Measurements from ENCODE around the gene BNIP3.

BNIP3 gene

GRCh38 chr10:132003282-132003924 is 21.7 kb upstream of the BNIP3 start:
- TF ChIP-seq, protein P1, sequence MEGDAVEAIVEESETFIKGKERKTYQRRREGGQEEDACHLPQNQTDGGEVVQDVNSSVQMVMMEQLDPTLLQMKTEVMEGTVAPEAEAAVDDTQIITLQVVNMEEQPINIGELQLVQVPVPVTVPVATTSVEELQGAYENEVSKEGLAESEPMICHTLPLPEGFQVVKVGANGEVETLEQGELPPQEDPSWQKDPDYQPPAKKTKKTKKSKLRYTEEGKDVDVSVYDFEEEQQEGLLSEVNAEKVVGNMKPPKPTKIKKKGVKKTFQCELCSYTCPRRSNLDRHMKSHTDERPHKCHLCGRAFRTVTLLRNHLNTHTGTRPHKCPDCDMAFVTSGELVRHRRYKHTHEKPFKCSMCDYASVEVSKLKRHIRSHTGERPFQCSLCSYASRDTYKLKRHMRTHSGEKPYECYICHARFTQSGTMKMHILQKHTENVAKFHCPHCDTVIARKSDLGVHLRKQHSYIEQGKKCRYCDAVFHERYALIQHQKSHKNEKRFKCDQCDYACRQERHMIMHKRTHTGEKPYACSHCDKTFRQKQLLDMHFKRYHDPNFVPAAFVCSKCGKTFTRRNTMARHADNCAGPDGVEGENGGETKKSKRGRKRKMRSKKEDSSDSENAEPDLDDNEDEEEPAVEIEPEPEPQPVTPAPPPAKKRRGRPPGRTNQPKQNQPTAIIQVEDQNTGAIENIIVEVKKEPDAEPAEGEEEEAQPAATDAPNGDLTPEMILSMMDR (conservative IDR thresholded peaks at IDR 0.05), result no peak
- no peak for TF ChIP-seq ZFX (IDR thresholded peaks at IDR 0.05)
- no peak overlapping the region for H3K27ac ChIP-seq

DNA sequence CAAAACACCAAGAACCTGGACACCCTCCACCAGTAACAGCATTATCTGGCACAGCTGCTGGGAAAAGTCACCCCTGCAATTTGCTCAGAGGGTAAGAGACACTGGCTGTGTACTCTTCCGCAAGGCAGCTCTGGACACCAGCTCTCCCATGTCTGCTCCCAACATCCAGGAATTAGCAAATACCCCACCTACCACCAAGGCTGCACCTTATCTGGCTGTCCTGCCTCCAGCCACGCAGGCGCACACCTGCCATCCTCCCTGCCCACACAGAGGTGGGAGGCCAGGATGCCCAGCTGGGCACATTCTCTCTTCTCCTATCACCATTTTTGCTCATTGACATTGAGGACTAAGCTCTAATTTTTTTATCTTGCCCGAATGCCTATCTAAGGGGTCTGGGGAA is 20.3 kb upstream of the BNIP3 start:
- TF ChIP-seq, protein P1 (conservative IDR thresholded peaks at IDR 0.05), result no peak
- TF ChIP-seq ZFX (IDR thresholded peaks at IDR 0.05), result no peak

GRCh38 chr10:132001238-132001972 is 19.7 kb upstream of the BNIP3 start:
- peak overlapping the region; percentile 55 for H3K27ac ChIP-seq
- TF ChIP-seq ZFX (IDR thresholded peaks at IDR 0.05), result no peak
- TF ChIP-seq, protein P1 (conservative IDR thresholded peaks at IDR 0.05), result peak; percentile 54

More for the DNA sequence above, 20.3 kb upstream of the BNIP3 start:
- H3K27ac ChIP-seq, result peak overlapping the region; percentile 55

- H3K27ac ChIP-seq, result peak overlapping the region; percentile 82
- TF ChIP-seq, protein P1 (conservative IDR thresholded peaks at IDR 0.05), result no peak
- TF ChIP-seq ZFX (IDR thresholded peaks at IDR 0.05), result no peak
Measured at GRCh38 chr10:131998845-131999681, 17.3 kb upstream of the BNIP3 start.

DNA sequence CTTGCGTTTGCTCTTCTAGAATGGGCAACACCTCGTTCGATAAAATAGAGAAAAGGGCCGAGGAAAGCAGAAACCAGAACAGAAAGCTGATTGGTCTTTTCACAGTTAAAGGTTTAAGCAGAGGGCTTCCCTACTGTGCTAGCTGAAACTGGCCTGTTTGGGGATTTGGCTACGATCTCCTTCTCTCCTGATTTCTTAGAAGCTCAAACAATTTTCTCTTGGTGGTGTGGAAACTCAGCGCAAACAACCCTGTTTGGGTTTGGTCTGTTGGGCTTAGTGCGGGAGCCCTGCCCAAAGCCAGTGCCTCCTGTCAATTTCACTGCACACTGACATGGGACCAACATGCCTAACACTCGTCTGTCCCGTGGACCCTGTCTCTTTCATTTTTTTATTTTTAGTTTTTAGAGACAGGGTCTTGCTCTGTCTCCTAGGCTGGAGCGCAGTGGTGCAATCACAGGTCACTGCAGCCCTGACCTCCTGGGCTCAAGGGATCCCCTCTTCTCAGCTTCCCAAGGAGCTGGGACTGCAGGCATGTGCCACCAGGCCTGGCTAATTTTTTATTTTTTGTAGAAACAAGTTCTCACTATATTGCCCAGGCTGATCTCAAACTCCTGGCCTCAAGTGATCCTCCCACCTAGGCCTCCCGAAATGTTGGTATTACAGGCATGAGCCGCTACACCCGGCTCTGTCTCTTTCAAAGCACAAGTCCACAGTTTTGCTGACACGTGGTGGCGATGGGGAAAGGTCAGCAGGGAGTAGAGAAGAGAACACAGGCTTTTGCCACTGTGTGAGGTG is 16.5 kb upstream of the BNIP3 start:
- TF ChIP-seq, protein P1 (conservative IDR thresholded peaks at IDR 0.05), result no peak
- 0 out of 2 replicates have a peak, but pooled peaks have one; percentile 27 for TF ChIP-seq ZFX (IDR thresholded peaks at IDR 0.05)
- H3K27ac ChIP-seq, result peak overlapping the region; percentile 82

DNA sequence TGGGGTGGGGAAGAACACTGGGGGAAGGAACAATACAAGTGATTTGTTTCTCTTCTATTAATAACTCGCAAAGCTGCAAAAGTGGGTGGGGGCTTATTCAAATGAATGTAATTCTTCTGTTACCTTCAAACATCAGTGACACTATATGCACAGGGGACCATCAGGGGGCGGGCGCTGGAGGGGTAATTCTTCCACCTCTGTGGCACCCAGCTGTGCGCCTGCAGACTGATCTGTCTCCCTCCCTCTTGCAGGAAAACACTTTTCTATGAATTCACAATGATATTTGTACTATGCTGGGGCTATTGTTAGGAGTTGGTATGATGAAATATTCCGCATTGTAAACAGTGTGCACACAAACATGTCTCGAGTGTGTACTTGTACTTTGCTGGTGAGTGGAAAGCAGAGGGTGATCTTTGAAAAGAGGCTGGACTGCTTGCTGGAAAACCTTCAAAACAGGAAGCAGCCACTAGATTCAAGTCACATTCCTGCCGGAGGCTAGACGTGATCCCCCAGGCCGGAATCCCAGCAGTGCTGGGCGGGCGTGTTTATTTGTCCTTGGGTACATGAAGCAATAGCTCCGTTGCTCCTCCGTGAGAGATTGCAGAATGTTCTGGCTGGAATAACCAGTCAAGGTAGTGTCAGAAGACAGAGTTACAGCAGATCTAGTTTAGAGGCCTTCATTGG is 15.8 kb upstream of the BNIP3 start:
- no peak for TF ChIP-seq ZFX (IDR thresholded peaks at IDR 0.05)
- TF ChIP-seq, protein P1 (conservative IDR thresholded peaks at IDR 0.05), result no peak
- H3K27ac ChIP-seq, result peak overlapping the region; percentile 82

Measured in C4-2B (cell line).